CD14-positive monocyte (primary cell): ENCODE measurements around the gene MRPL9. TPM values are rescaled to one million over a fixed set of nuclear protein-coding genes. Genes with fewer than 3 reads are reported as not detected.
"Not testable (repeated sequence)": the region's sequence is repeated elsewhere in the genome, so short reads cannot be mapped to it uniquely, and the experiment has no call there.

Source experiments
- DNase-seq, 3 donors: peaks; one replicate each; pipeline ENCODE4 v3.0.0-alpha.2; 2011 to 2022
- H2AFZ ChIP-seq: 2 replicates; pipeline ENCODE4 v1.6.0; 2012; ENCODE audit warnings: mild to moderate bottlenecking, low read depth, low read length, inconsistent platforms; ENCODE audit not compliant: insufficient read depth, poor library complexity, severe bottlenecking
- H3K27ac ChIP-seq, 2 donors: 1 replicate in 1 of 2; 2 replicates in 1 of 2; pipeline ENCODE4 v1.5.1; 2012 to 2013; ENCODE audit warnings: low read length in 2 of 2, control low read depth in 1 of 2, inconsistent platforms in 1 of 2, low read depth in 1 of 2, mild to moderate bottlenecking in 1 of 2
- H3K27me3 ChIP-seq, 2 donors: one replicate each; pipeline versions ENCODE4 v1.6.0 to v1.6.1; 2011 to 2013; ENCODE audit warnings: low read length in 2 of 2; ENCODE audit not compliant: control insufficient read depth in 2 of 2, insufficient read depth in 2 of 2
- H3K36me3 ChIP-seq, 2 donors: replicated peaks in 1 of 2; 1 replicate in 1 of 2; 2 replicates in 1 of 2; pipeline versions ENCODE4 v1.5.1 to v1.6.1; 2012 to 2013; ENCODE audit warnings: low read length in 2 of 2, control low read depth in 1 of 2, inconsistent platforms in 1 of 2, mild to moderate bottlenecking in 1 of 2; ENCODE audit not compliant: insufficient read depth in 2 of 2, control insufficient read depth in 1 of 2
- H3K4me1 ChIP-seq, 2 donors: 1 replicate in 1 of 2; 2 replicates in 1 of 2; pipeline versions ENCODE4 v1.5.1 to v1.6.1; 2012 to 2013; ENCODE audit warnings: low read length in 2 of 2, control low read depth in 1 of 2, inconsistent platforms in 1 of 2, mild to moderate bottlenecking in 1 of 2, moderate library complexity in 1 of 2; ENCODE audit not compliant: insufficient read depth in 2 of 2, control insufficient read depth in 1 of 2
- H3K4me2 ChIP-seq: replicated peaks from 2 replicates; pipeline ENCODE3; 2012; ENCODE audit warnings: low read length, moderate library complexity, mild to moderate bottlenecking; ENCODE audit not compliant: poor library complexity, severe bottlenecking; ENCODE audit errors: extremely low read depth
- H3K4me3 ChIP-seq, 3 experiments: fragments of 200-600 bp in 1 of 3; sonication (generic) in 1 of 3; replicated peaks in 1 of 3; 1 replicate in 2 of 3; 2 replicates in 1 of 3; pipeline ENCODE4 v1.5.1; 2011 to 2013; ENCODE audit warnings: low read length in 3 of 3, mild to moderate bottlenecking in 3 of 3, control low read depth in 2 of 3, low read depth in 2 of 3, inconsistent platforms in 1 of 3, moderate library complexity in 1 of 3
- H3K79me2 ChIP-seq: 2 replicates; pipeline ENCODE4 v1.6.0; 2012; ENCODE audit warnings: mild to moderate bottlenecking, control low read depth, inconsistent platforms, low read length, moderate library complexity; ENCODE audit not compliant: insufficient read depth
- H3K9ac ChIP-seq: 2 replicates; pipeline ENCODE4 v1.6.0; 2017; ENCODE audit warnings: low read length, mild to moderate bottlenecking; ENCODE audit not compliant: insufficient read depth, poor library complexity, severe bottlenecking
- H3K9me3 ChIP-seq, 2 donors: replicated peaks in 1 of 2; 1 replicate in 1 of 2; 2 replicates in 1 of 2; pipeline versions ENCODE4 v1.5.1 to v1.6.1; 2012 to 2013; ENCODE audit warnings: low read length in 2 of 2, control low read depth in 1 of 2; ENCODE audit not compliant: control insufficient read depth in 1 of 2, insufficient read depth in 1 of 2
- H4K20me1 ChIP-seq: 2 replicates; pipeline ENCODE4 v1.6.0; 2012; ENCODE audit warnings: mild to moderate bottlenecking, low read length, control low read depth, moderate library complexity; ENCODE audit not compliant: insufficient read depth
- H3K27ac Mint-ChIP-seq, 7 donors: one replicate each; pipeline ENCODE4 v1.8.0; 2020; ENCODE audit warnings: mild to moderate bottlenecking in 7 of 7, mixed read lengths in 7 of 7, moderate library complexity in 6 of 7, inconsistent platforms in 2 of 7
- H3K27me3 Mint-ChIP-seq, 3 donors: one replicate each; pipeline ENCODE4 v1.8.0; 2021 to 2022; ENCODE audit warnings: low read depth in 3 of 3, mild to moderate bottlenecking in 3 of 3, mixed read lengths in 3 of 3, moderate library complexity in 3 of 3, inconsistent platforms in 1 of 3
- H3K36me3 Mint-ChIP-seq, 2 donors: one replicate each; pipeline ENCODE4 v1.8.0; 2020; ENCODE audit warnings: mixed read lengths in 2 of 2, inconsistent platforms in 1 of 2, mild to moderate bottlenecking in 1 of 2
- H3K4me1 Mint-ChIP-seq: one replicate; pipeline ENCODE4 v1.8.0; 2020; ENCODE audit warnings: mild to moderate bottlenecking, mixed read lengths
- H3K4me3 Mint-ChIP-seq, 2 donors: one replicate each; pipeline ENCODE4 v1.8.0; 2020; ENCODE audit warnings: mild to moderate bottlenecking in 2 of 2, mixed read lengths in 2 of 2, moderate library complexity in 1 of 2
- H3K9me3 Mint-ChIP-seq, 7 donors: one replicate each; pipeline ENCODE4 v1.8.0; 2020 to 2022; ENCODE audit warnings: mixed read lengths in 7 of 7, mild to moderate bottlenecking in 6 of 7, moderate library complexity in 6 of 7, inconsistent platforms in 2 of 7
- WGBS: methylation state at CpG from one replicate; pipeline ENCODE4 v1.1.5; 2013; ENCODE audit warnings: missing lambda C conversion rate; ENCODE audit not compliant: insufficient coverage; 5-methylcytosine and 5-hydroxymethylcytosine counted together
- intact Hi-C, 2 donors: fragments of 100-400 bp; cut with micrococcal nuclease; formaldehyde crosslinking; loops; one replicate each; pipeline versions ENCODE4 v1.15.0 to v1.15.1; 2023
- polyA plus RNA-seq, 3 donors: library from polyadenylated mRNA; depleted of rRNA in 1 of 3; unstranded in 2 of 3; stranded (reverse) in 1 of 3; fragments of 300-500 nt in 2 of 3; fragments of >200 nt in 1 of 3; fragmentation: Illumina TruSeq in 2 of 3; gene quantifications; 1 replicate in 2 of 3; 2 replicates in 1 of 3; pipeline ENCODE4 v1.2.3, GENCODE V29; 2012 to 2021
- TF ChIP-seq, protein P1 (sequence below): fragments of 200-600 bp; IDR thresholded peaks from one replicate; pipeline ENCODE4 v1.8.0; 2022; ENCODE audit warnings: antibody characterized with exemption, mild to moderate bottlenecking

The MRPL9 gene
- polyA plus RNA-seq, 3 donors: 25.6 to 56.6 (median 56.4) TPM

DNA sequence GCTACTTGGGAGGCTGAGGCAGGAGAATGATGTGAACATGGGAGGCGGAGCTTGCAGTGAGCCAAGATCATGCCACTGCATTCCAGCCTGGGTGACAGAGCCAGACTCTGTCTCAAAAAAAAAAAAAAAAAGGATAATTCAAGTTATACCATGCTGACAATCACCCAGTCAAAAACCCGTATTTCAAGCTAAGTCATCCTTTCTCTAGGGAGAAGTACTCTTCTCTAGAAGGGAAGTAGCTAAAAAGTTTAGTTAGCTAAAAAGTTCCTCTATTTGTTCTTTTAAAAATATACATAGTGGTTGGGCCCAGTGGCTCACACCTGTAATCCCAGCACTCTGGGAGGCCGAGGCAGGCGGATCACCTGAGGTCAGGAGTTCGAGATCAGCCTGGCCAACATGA lies 17.4 kb upstream of the MRPL9 start:
- peaks cover 10 to 12% of the 10 kb centered on the region in 2 donors for H3K4me1 ChIP-seq
- H2AFZ ChIP-seq, H3K36me3 ChIP-seq, H3K27me3 Mint-ChIP-seq, H3K4me2 ChIP-seq, H3K79me2 ChIP-seq, H3K4me1 Mint-ChIP-seq, H3K27me3 ChIP-seq, H3K27ac ChIP-seq, H3K9ac ChIP-seq, H3K9me3 ChIP-seq, H3K4me3 ChIP-seq, H4K20me1 ChIP-seq, intact Hi-C loops, H3K4me3 Mint-ChIP-seq, H3K9me3 Mint-ChIP-seq: not testable (repeated sequence)
- WGBS: 74% methylated on average over 3 of the region's 5 CpGs
- Mint-ChIP-seq H3K36me3 (peaks cover 15 to 16% of the 10 kb centered on the region in 2 donors), H3K27ac (peak overlapping the region in 2 of 7 donors; percentile 11 to 80)
- DNase-seq: peak; percentile 18 to 38 (median 27)

DNA sequence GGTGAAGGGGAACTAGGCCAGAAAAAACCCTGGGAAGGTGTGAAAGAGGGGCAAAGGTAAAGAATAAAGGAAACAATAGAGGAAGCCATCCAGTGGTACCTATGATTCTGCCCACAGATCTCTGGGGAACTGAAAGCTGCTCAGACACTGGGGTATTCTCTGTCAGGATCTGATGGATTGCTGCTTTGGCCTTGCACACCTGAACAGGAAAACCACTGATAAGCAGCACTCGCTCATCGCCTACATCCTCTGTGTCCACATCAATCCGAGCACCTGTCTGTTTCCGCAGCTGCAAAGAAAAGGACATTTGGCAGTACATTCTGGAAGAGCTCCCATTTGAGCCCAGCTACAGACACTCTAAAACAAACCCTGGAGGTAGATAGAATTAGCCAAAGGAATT lies 16.6 kb upstream of the MRPL9 start:
- H3K9me3 ChIP-seq: no peaks in the 10 kb centered on the region
- intact Hi-C loops: no loop called here
- H3K79me2 ChIP-seq: no peaks in the 10 kb centered on the region
- H3K9ac ChIP-seq: no peak overlapping the region
- TF ChIP-seq, protein P1, sequence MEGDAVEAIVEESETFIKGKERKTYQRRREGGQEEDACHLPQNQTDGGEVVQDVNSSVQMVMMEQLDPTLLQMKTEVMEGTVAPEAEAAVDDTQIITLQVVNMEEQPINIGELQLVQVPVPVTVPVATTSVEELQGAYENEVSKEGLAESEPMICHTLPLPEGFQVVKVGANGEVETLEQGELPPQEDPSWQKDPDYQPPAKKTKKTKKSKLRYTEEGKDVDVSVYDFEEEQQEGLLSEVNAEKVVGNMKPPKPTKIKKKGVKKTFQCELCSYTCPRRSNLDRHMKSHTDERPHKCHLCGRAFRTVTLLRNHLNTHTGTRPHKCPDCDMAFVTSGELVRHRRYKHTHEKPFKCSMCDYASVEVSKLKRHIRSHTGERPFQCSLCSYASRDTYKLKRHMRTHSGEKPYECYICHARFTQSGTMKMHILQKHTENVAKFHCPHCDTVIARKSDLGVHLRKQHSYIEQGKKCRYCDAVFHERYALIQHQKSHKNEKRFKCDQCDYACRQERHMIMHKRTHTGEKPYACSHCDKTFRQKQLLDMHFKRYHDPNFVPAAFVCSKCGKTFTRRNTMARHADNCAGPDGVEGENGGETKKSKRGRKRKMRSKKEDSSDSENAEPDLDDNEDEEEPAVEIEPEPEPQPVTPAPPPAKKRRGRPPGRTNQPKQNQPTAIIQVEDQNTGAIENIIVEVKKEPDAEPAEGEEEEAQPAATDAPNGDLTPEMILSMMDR: no peak
- no peak overlapping the region for H2AFZ ChIP-seq
- DNase-seq: no peak
- H3K4me2 ChIP-seq: no peak overlapping the region
- peaks cover 0 to 4% of the 10 kb centered on the region in 2 donors for H3K36me3 ChIP-seq
- peaks cover 16 to 17% of the 10 kb centered on the region in 2 donors for H3K36me3 Mint-ChIP-seq
- H3K9me3 Mint-ChIP-seq: peaks cover 0 to 3% (median 0%) of the 10 kb centered on the region in 7 donors
- no peak overlapping the region for H3K4me3 Mint-ChIP-seq
- H3K4me1 ChIP-seq: peaks cover 10 to 12% of the 10 kb centered on the region in 2 donors
- H3K27me3 Mint-ChIP-seq: no peaks in the 10 kb centered on the region
- H3K4me1 Mint-ChIP-seq: peaks cover 3% of the 10 kb centered on the region
- H3K27ac Mint-ChIP-seq: peak overlapping the region in 1 of 7 donors; percentile 62
- H4K20me1 ChIP-seq: no peaks in the 10 kb centered on the region
- H3K4me3 ChIP-seq: no peak overlapping the region
- WGBS: no CpG with 5 or more reads among the region's 4 CpGs
- H3K27me3 ChIP-seq: no peaks in the 10 kb centered on the region
- H3K27ac ChIP-seq: no peak overlapping the region
